ENCODE data around the gene FBXO30.

FBXO30 gene

GRCh38 chr6:145744619-145745018 lies 70.0 kb downstream of the FBXO30 start:
- DNase-seq, result no peak
